HK-2 (cell line): ENCODE measurements around the gene BRPF3.

ENCODE experiments used
- DNase-seq: peaks from one replicate; pipeline ENCODE4 v3.0.0-alpha.2; 2018; ENCODE audit not compliant: unreplicated experiment

Gene BRPF3

GRCh38 chr6:36268478-36269275 is 72.1 kb downstream of the BRPF3 start:
- DNase-seq, result no peak

- no peak for DNase-seq
Measured at GRCh38 chr6:36269834-36270705, 73.5 kb downstream of the BRPF3 start, which contains the start of gene PNPLA1. Gene PNPLA1 (plus strand): TSS chr6:36270060. CDS start chr6:36270460, 400 bp downstream.

- no peak for DNase-seq
Measured at GRCh38 chr6:36272234-36272633, 75.7 kb downstream of the BRPF3 start.

DNA sequence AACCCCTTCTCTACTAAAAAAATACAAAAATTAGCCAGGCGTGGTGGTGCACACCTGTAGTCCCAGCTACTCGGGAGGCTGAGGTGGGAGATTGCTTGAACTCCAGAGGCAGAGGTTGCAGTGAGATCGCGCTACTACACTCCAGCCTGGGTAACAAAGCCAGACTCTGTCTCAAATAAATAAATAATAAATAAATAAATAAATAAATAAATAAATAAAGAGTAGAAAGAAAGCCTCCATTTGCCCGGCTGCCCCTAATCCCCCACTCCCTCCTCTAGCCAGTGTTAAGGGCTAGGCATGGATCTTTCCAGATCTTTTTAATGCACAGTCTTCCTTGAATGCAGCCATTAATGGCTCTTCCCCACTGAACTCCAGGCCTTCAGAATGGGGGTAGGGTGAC is 76.5 kb downstream of the BRPF3 start:
- no peak for DNase-seq

DNA sequence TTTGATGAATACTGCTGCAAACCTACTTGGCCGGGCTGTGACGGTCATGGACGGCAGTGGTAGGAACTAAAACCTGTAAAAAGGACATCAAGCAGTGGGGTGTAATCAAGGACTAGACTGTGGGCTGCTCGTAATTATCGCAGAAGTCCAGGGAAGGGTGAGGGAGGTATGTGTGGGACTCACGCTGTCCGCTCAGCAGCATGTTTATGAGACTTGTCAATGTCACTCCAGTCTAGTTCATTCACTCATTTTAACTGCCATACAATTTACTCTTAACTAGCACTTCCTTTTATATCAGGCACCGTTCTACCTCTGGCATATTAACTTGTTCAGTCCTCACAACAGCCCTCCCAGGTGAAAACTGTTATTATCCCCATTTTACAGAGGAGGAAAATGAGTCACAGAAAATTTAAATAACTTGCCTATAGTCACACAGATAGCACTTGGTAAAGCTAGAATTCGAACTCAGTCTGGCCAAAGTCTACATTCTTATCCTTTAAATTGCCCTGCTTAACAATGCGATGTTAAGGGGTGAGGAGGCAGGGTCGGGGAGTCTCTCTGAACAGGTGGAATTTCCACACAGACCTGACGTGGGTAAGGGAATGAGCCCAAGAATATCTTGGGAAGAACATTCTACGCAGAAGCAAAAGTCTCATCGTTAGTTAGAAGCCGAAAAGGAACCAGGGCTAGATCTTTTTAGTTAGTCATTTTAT is 77.4 kb downstream of the BRPF3 start:
- no peak for DNase-seq

DNA sequence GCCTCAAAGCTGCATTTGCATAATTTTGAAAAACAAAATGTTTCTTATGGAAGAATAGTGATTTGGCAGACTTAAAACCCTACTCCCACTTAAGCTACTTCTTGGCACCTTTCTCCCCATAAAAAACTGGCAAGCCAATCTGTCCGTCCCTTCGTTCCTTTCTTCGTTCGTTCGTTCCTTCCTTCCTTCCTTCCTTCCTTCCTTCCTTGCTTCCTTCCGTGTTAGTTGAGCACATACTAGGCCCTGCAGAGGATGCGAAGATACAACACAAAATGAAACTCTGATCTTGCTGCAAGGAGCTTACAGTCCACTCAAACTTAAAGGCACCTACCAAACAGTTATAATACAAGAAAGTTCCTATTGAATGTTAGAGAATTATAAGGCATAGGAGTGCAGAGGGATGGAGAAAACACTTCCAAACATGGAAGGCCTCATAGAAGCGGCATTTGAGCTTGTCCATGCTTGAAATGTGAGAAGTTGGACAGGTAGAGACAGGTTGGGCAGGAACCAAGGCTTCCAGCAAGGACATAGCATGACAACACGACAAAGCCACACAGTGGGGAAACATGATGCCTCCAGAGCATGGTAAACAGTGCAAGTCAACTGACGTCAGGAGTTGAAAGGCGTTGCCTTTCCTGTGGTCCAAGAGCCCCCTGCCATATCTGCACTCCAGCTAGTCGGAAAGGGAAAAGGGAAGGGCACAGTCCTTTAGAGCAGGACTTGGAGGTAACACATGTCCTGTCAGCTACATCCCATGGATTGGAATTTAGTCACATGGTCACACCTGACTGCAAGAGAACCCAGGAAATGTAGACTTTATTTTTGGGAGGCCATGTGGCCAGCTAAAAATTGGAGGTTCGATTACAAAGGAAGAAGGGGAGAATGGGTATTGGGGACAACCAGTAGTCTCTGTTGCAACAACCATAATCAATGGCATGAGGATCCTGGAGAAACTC is 80.3 kb downstream of the BRPF3 start:
- no peak for DNase-seq

GRCh38 chr6:36277946-36278470 is 81.5 kb downstream of the BRPF3 start:
- DNase-seq, result no peak

DNA sequence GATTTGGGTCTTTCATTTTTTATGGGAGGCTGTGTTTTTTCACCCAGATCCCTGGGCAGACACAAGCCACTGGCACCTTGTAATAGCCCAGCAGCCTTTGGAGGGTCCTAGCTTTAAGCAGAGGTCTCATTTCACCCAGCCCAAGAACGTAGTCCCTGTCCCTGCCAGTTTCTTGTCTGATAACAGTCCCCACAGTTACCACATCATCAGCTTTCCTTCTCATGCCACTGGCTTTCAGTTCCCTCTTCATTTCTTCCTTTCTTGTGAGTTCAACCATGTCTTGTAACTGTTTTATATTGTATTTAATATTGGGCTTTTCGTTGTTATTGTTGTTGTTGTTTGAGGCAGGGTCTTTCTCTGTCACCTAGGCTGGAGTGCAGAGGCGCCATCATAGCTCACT is 83.9 kb downstream of the BRPF3 start:
- DNase-seq, result no peak

DNA sequence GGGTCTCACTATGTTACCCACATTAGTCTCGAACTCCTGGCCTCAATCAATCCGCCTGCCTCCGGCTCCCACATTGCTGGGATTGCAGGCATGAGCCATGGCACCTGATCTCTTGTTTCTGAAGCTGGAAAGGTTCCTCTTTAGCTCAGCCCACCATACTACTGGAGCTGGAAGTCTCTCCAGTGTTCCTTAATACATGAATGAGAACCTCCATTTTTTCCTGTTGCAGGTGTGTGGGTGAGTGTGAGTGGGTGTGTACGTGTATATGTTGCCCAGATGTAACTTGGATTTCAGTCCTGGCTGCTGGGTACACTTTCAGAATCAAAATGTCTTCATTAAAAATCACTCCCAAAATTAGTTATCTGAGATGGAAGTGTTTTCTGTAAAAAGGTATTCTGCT is 84.4 kb downstream of the BRPF3 start:
- no peak for DNase-seq
